Stomach (tissue), 4 donors: ENCODE data around the gene PCNP.

Experiments
- POLR2A ChIP-seq, 4 donors: fragments of 450-650 bp; IDR thresholded peaks; one replicate each; pipeline ENCODE4 v1.6.1; 2016; ENCODE audit warnings: antibody characterized with exemption in 4 of 4, control low read depth in 2 of 4, mild to moderate bottlenecking in 1 of 4, moderate library complexity in 1 of 4
- POLR2AphosphoS5 ChIP-seq, 3 donors: sonication (generic); formaldehyde crosslinking; IDR thresholded peaks; one replicate each; pipeline ENCODE4 v1.6.1; 2016; ENCODE audit warnings: antibody characterized with exemption in 3 of 3
- TF ChIP-seq, protein P1 (sequence below), 7 experiments: fragments of 450-650 bp in 4 of 7; fragments of 200-600 bp in 3 of 7; sonication (generic) in 3 of 7; IDR thresholded peaks; one replicate each; pipeline ENCODE4 v1.5.1; 2016 to 2019; ENCODE audit warnings: antibody characterized with exemption in 7 of 7, control low read depth in 2 of 7, mild to moderate bottlenecking in 1 of 7

DNA sequence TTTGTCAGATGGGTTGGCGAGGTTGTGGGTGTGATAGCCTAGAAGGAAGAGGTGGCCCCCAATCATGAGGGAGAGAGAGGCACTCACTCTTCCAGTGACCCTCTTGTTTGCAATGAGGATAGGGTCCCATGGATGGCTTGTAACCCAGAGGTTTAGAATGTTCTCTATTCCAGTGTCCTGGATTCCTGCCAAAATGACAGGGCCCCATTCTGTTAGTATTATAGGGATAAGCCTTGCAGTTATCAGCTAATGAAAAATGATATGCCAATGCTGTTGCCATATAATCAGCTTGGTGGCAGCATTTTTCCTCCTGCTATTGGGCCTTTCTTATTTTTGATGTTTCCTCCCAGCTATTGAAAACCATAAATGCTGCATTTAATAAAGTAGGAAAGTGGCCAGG lies 37.7 kb upstream of the PCNP start:
- TF ChIP-seq, protein P1, sequence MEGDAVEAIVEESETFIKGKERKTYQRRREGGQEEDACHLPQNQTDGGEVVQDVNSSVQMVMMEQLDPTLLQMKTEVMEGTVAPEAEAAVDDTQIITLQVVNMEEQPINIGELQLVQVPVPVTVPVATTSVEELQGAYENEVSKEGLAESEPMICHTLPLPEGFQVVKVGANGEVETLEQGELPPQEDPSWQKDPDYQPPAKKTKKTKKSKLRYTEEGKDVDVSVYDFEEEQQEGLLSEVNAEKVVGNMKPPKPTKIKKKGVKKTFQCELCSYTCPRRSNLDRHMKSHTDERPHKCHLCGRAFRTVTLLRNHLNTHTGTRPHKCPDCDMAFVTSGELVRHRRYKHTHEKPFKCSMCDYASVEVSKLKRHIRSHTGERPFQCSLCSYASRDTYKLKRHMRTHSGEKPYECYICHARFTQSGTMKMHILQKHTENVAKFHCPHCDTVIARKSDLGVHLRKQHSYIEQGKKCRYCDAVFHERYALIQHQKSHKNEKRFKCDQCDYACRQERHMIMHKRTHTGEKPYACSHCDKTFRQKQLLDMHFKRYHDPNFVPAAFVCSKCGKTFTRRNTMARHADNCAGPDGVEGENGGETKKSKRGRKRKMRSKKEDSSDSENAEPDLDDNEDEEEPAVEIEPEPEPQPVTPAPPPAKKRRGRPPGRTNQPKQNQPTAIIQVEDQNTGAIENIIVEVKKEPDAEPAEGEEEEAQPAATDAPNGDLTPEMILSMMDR (IDR thresholded peaks at IDR 0.05) = no peak
- TF ChIP-seq POLR2AphosphoS5 (IDR thresholded peaks at IDR 0.05) (no peak), POLR2A (IDR thresholded peaks at IDR 0.05) (no peak)
